ENCODE results near the gene SORCS2. TPM values are rescaled to one million over a fixed set of nuclear protein-coding genes. Genes with fewer than 3 reads are reported as not detected.

The SORCS2 gene
- total RNA-seq, 1 donor from 2014 or later = 7.1 TPM

DNA sequence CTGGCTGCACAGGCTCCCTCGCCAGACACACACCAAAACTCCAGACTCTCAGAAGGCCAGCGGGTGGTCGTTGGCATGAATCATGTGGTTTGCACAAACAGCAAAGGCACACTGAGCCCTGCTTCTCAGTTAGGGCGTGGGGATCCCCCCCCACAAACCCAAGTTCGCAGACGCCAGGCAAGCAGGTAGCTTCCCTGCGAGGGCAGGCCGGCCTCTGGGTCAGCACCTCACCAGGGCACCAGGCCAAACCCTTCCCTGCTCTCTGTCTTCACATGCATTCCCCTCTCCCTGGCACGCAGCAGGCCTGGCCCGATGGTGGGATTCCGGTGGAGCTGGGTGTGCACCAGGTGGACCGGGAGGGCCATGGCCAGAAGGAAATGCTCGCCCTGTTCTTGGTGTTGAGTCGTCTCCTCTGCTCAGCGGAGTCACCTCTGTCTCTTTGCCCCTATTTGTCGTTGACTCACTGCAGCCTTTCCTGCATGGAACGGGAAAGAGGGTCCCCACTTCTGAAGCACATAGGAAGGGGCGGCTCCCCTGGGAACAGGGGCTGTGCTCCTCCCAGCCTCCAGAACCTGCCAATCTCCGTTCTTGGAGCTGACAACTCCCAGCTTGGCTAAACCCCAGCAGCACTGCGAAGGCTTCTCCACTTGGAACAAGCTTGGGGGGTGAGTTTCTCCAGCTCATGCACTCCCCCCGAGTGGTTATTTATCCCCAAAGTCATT, 51.4 kb downstream of the SORCS2 start:
- DNase-seq (ENCODE audit: low spot score in 2 of 2, unreplicated experiment in 2 of 2) = no peak
- Mint-ChIP-seq H3K9me3 (no peaks in the 10 kb centered on the region), H3K36me3 (no peaks in the 10 kb centered on the region), H3K27ac (no peak overlapping the region), H3K27me3 (ENCODE audit: low read depth) (no peaks in the 10 kb centered on the region), H3K4me3 (no peak overlapping the region), H3K4me1 (peaks cover 11% of the 10 kb centered on the region)
- TF ChIP-seq, protein P1, sequence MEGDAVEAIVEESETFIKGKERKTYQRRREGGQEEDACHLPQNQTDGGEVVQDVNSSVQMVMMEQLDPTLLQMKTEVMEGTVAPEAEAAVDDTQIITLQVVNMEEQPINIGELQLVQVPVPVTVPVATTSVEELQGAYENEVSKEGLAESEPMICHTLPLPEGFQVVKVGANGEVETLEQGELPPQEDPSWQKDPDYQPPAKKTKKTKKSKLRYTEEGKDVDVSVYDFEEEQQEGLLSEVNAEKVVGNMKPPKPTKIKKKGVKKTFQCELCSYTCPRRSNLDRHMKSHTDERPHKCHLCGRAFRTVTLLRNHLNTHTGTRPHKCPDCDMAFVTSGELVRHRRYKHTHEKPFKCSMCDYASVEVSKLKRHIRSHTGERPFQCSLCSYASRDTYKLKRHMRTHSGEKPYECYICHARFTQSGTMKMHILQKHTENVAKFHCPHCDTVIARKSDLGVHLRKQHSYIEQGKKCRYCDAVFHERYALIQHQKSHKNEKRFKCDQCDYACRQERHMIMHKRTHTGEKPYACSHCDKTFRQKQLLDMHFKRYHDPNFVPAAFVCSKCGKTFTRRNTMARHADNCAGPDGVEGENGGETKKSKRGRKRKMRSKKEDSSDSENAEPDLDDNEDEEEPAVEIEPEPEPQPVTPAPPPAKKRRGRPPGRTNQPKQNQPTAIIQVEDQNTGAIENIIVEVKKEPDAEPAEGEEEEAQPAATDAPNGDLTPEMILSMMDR (IDR thresholded peaks at IDR 0.05; ENCODE audit: unreplicated experiment) = no peak

DNA sequence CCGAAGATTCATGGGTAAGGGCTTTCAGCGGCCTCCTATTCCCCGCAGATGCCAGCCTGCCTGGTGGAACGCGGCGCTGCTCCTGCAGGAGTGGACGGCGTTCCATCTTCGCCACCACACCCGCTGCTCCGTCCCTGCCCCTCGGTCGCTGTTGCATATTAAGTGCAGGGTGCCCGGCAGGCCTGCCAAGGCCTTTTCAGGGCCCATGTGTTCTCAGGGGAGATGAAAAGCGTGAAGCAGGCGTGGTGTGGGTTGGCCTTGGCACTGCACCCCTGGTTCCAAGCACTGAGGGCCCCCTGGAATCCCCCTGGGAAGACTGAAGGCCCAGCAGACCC, 52.0 kb downstream of the SORCS2 start:
- Mint-ChIP-seq H3K4me3 (no peak overlapping the region), H3K9me3 (peaks cover 4% of the 10 kb centered on the region), H3K27ac (no peak overlapping the region), H3K27me3 (ENCODE audit: low read depth) (no peaks in the 10 kb centered on the region), H3K4me1 (peaks cover 11% of the 10 kb centered on the region), H3K36me3 (no peaks in the 10 kb centered on the region)
- DNase-seq (ENCODE audit: low spot score in 2 of 2, unreplicated experiment in 2 of 2) = no peak
- TF ChIP-seq, protein P1 (IDR thresholded peaks at IDR 0.05; ENCODE audit: unreplicated experiment) = no peak

DNA sequence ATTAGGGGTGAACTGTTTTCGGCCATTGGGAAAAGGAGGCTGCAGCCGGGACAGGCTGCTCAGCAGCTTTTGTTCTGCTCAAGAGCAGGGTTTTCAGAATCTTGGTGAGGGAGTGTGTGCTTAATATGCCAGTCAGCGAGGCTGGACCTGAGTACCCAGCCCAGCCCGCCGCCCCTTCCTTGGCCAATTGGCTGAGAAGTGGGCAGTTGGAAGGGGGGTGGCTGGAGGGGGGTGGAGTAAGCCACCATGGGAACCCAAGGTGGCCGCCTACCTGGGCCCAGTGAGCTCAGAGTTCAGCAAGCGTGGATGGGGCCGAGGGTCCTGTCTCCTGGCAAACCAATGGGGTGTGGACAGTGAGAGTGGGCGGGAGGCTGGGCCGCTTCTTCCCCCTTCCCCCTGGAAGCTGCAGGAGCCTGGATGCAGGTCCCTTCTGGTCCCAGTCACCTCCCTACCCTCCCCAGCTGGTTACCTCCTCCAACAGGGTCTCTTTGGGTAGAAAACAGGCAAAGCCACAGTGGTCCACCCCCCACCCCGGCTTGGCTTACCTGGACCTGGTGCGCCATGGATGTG, 52.5 kb downstream of the SORCS2 start:
- Mint-ChIP-seq H3K4me3 (no peak overlapping the region), H3K27me3 (ENCODE audit: low read depth) (no peaks in the 10 kb centered on the region), H3K36me3 (no peaks in the 10 kb centered on the region), H3K4me1 (peaks cover 7% of the 10 kb centered on the region), H3K27ac (no peak overlapping the region), H3K9me3 (peaks cover 4% of the 10 kb centered on the region)
- no peak for DNase-seq (ENCODE audit: low spot score in 2 of 2, unreplicated experiment in 2 of 2)
- TF ChIP-seq, protein P1 (IDR thresholded peaks at IDR 0.05; ENCODE audit: unreplicated experiment) = no peak

DNA sequence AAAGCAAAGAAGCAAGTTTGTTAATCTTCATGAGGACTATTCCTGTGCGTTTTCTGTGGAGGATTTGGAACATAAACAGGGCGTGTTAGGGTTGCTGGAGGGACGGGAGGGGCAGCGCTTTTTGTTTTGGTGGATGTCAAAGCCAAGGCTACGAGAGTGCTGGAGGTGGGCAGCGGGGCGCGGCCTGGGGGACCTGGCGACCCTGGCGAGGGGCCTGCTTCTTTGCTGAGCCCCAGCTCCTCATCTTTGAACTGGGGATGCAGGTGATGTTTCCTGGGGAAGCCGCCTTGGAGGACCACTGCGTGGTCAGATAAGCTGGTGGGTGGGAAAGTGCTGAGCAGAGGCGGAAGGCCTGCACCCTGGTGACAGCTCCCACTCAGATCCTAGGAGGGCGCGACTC, 55.2 kb downstream of the SORCS2 start:
- H3K4me3 Mint-ChIP-seq = no peak overlapping the region

DNA sequence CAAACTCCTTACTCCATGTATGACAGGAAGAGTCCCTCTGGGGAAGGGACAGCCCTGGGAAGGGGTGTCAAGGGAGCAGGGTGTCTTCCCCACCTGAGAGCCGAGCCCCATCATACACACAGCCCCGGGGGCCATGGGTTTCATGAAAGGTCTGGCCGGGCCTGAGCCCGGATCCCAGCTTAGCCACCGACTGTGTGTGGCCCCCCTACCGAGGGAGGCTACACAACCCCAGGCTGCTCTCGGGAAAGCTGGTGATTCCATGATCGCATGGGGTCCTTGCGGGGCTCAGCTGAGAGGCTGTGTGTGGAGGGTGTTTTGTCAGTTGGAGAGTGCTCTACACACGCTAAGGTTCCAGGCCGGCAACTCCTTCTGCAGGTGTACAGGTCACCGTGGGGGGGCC, 55.6 kb downstream of the SORCS2 start:
- no peak for DNase-seq (ENCODE audit: low spot score in 2 of 2, unreplicated experiment in 2 of 2)
- Mint-ChIP-seq H3K9me3 (peaks cover 4% of the 10 kb centered on the region), H3K36me3 (no peaks in the 10 kb centered on the region), H3K4me3 (no peak overlapping the region), H3K27me3 (ENCODE audit: low read depth) (no peaks in the 10 kb centered on the region), H3K27ac (no peak overlapping the region), H3K4me1 (peaks cover 24% of the 10 kb centered on the region)
- TF ChIP-seq, protein P1 (IDR thresholded peaks at IDR 0.05; ENCODE audit: unreplicated experiment) = no peak

More for the DNA sequence above, 55.2 kb downstream of the SORCS2 start:
- Mint-ChIP-seq H3K27ac (no peak overlapping the region), H3K9me3 (peaks cover 4% of the 10 kb centered on the region), H3K36me3 (no peaks in the 10 kb centered on the region), H3K27me3 (ENCODE audit: low read depth) (no peaks in the 10 kb centered on the region), H3K4me1 (peaks cover 20% of the 10 kb centered on the region)
- TF ChIP-seq, protein P1 (IDR thresholded peaks at IDR 0.05; ENCODE audit: unreplicated experiment) = no peak
- no peak for DNase-seq (ENCODE audit: low spot score in 2 of 2, unreplicated experiment in 2 of 2)

All from mesothelial cell of epicardium (in vitro differentiated cells).